ENCODE measurements around the gene EFCAB7.

DNA sequence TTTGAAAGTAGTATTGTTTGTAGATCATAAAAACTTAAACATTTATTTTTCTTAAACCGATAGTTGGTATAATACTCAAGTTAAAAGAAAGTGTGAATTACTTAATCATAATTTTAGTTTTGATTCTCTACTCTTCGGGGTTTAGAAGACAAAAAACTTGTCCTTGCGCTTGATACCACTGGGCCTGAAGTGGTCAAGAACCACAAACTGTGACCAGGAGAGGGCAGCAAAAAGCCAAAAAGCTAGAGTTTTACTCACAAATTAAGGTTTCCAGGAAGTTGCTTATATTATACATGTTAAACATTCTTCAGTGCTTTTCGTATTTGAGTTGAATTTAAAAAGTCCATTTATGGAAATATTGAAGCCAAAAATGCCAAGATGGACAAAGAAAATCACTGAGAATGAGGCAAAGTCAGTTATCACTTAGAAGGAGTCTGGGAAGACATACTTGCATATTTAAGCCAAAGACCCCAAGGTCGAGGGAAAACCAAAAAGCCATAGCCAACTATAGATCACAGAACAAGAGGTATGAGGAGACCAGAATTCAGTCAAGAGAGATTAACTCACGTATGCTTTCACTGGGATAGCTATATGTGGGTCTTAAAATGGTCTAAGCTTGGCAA lies 34.2 kb downstream of the EFCAB7 start:
- TF ChIP-seq, protein P1, sequence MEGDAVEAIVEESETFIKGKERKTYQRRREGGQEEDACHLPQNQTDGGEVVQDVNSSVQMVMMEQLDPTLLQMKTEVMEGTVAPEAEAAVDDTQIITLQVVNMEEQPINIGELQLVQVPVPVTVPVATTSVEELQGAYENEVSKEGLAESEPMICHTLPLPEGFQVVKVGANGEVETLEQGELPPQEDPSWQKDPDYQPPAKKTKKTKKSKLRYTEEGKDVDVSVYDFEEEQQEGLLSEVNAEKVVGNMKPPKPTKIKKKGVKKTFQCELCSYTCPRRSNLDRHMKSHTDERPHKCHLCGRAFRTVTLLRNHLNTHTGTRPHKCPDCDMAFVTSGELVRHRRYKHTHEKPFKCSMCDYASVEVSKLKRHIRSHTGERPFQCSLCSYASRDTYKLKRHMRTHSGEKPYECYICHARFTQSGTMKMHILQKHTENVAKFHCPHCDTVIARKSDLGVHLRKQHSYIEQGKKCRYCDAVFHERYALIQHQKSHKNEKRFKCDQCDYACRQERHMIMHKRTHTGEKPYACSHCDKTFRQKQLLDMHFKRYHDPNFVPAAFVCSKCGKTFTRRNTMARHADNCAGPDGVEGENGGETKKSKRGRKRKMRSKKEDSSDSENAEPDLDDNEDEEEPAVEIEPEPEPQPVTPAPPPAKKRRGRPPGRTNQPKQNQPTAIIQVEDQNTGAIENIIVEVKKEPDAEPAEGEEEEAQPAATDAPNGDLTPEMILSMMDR (IDR thresholded peaks at IDR 0.05 in 8 of 11, conservative IDR thresholded peaks at IDR 0.05 in 3 of 11), result peak in 8 of 11 experiments; percentile 9 to 53 (median 38)
- no peak for TF ChIP-seq POLR2AphosphoS5 (IDR thresholded peaks at IDR 0.05)
